ENCODE measurements around the gene SPAG17. TPM values are rescaled to one million over a fixed set of nuclear protein-coding genes. Genes with fewer than 3 reads are reported as not detected.

Gene SPAG17
- total RNA-seq, 6 donors from 2014 or later: 0.26 to 94.3 (median 11.3) TPM

DNA sequence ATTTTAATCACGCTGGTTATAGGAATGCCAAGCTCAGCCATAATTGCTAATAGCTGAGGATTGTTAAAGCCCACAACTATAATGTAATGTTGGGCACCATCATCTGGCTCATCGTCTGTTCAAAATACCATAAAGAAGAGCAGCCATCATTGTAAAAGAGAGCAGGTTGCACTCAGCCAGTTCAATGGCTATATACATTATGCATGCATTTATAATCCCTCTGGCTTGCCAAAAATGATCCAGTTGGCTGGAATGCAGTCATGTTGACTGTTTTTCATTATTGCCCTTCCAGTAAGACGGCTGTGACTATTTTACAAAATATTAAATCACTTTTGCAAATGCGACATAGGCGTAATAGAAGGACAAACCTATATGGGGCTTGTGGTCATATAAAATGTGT is 85.3 kb downstream of the SPAG17 start:
- DNase-seq (no peak), ATAC-seq (ENCODE audit: low FRiP score in 2 of 2) (no peak)
- 88% methylated on average over 5 of the region's 5 CpGs for WGBS, 2 donors
- Histone ChIP-seq H3K4me3 (no peak overlapping the region), H3K36me3 (no peaks in the 10 kb centered on the region), H3K27me3 (no peaks in the 10 kb centered on the region), H3K27ac (no peak overlapping the region), H3K9me3 (no peaks in the 10 kb centered on the region), H3K4me1 (no peaks in the 10 kb centered on the region)
- TF ChIP-seq EP300 (IDR thresholded peaks at IDR 0.05) (no peak), POLR2A (IDR thresholded peaks at IDR 0.05) (no peak), POLR2AphosphoS5 (IDR thresholded peaks at IDR 0.05) (no peak)
- TF ChIP-seq, protein P1, sequence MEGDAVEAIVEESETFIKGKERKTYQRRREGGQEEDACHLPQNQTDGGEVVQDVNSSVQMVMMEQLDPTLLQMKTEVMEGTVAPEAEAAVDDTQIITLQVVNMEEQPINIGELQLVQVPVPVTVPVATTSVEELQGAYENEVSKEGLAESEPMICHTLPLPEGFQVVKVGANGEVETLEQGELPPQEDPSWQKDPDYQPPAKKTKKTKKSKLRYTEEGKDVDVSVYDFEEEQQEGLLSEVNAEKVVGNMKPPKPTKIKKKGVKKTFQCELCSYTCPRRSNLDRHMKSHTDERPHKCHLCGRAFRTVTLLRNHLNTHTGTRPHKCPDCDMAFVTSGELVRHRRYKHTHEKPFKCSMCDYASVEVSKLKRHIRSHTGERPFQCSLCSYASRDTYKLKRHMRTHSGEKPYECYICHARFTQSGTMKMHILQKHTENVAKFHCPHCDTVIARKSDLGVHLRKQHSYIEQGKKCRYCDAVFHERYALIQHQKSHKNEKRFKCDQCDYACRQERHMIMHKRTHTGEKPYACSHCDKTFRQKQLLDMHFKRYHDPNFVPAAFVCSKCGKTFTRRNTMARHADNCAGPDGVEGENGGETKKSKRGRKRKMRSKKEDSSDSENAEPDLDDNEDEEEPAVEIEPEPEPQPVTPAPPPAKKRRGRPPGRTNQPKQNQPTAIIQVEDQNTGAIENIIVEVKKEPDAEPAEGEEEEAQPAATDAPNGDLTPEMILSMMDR (IDR thresholded peaks at IDR 0.05): no peak

DNA sequence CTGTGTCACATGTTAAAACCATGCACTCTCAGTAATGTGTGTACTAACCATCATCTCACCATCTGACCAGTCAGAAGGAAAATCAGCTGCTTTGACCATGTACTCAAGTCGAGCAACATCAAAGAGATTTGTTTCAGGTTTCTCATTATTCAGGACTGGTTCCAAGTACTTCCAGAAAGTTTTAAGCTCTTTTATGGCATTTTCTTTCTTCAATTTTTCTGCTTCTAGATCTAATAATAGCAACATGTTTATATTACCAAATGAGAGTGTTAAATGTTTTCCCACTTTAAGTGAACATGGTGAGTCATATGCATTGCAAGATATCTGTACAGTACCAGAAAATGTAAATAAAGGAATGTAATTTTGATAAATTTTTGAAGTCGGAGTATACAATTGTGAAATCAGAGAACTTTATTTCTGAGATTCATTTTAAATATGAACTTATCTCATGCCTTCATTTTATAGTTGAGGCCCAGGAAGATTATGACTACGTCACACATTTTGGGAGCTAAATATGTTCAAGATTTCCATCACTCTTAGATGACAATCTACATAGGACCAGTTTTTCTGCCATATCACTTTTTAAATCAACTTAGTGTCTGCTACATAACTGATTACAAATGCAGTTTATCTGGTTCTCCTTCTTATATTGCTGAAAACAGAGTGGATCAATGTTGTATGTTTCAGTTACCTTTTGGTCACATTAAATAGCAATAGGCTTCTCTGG is 87.2 kb downstream of the SPAG17 start:
- Histone ChIP-seq H3K36me3 (no peaks in the 10 kb centered on the region), H3K4me1 (no peaks in the 10 kb centered on the region), H3K9me3 (no peaks in the 10 kb centered on the region), H3K27me3 (no peaks in the 10 kb centered on the region), H3K4me3 (no peak overlapping the region), H3K27ac (no peak overlapping the region)
- TF ChIP-seq, protein P1 (IDR thresholded peaks at IDR 0.05): no peak
- TF ChIP-seq EP300 (IDR thresholded peaks at IDR 0.05): no peak
- no peak for TF ChIP-seq POLR2A (IDR thresholded peaks at IDR 0.05)
- no peak for TF ChIP-seq POLR2AphosphoS5 (IDR thresholded peaks at IDR 0.05)
- WGBS, 2 donors: 53 to 58% methylated on average over 3 of the region's 3 CpGs
- no peak for ATAC-seq (ENCODE audit: low FRiP score in 2 of 2)
- DNase-seq: no peak

DNA sequence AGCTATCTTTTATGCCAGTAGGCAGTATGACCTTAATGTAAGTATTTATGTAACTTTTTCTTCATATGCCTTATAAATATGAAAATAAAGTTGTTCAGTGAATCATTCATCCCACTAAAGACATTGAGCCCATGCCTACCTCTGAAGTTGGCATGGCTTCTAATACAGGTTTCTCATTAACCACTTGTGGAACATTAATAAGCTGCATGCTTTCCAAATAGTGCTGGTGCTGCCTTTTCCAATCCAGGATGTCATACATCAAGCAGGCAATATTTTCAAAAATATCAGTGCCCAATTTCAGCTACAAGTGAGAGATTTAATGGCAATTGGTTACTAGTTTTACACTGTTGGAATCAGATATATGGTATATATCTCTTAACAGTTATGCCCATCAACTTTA is 92.0 kb downstream of the SPAG17 start:
- no peak for DNase-seq
- H3K27me3 ChIP-seq: no peaks in the 10 kb centered on the region
- H3K36me3 ChIP-seq: no peaks in the 10 kb centered on the region
- no peak overlapping the region for H3K27ac ChIP-seq
- no peak for ATAC-seq (ENCODE audit: low FRiP score in 2 of 2)
- H3K4me1 ChIP-seq: no peaks in the 10 kb centered on the region
- no peak overlapping the region for H3K4me3 ChIP-seq
- H3K9me3 ChIP-seq: no peaks in the 10 kb centered on the region
- no peak for TF ChIP-seq EP300 (IDR thresholded peaks at IDR 0.05)
- TF ChIP-seq POLR2AphosphoS5 (IDR thresholded peaks at IDR 0.05): no peak
- TF ChIP-seq, protein P1 (IDR thresholded peaks at IDR 0.05): no peak
- no peak for TF ChIP-seq POLR2A (IDR thresholded peaks at IDR 0.05)

DNA sequence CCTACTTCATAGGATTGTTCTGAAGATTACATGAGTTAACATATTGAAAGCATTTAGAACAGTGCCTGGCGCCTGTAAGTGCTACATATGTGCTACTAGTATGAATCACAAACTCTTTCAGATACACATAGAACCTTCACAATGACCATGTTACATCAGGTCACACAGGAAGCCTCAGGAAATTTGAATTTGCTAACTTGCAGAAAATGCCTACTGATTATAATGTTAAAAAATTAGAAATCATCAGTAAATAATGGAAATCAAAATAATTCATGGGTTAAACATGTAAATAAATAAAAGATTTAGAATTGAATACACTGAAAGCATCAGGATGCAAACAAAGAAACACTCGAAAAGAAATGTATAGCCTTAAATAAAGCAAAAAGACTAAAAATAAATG is 94.9 kb downstream of the SPAG17 start:
- H3K4me1 ChIP-seq: no peaks in the 10 kb centered on the region
- DNase-seq (no peak), ATAC-seq (ENCODE audit: low FRiP score in 2 of 2) (no peak)
- WGBS, 2 donors: 90 to 93% methylated on average over 2 of the region's 2 CpGs
- TF ChIP-seq POLR2AphosphoS5 (IDR thresholded peaks at IDR 0.05): no peak
- TF ChIP-seq EP300 (IDR thresholded peaks at IDR 0.05): no peak
- TF ChIP-seq, protein P1 (IDR thresholded peaks at IDR 0.05): no peak
- no peak for TF ChIP-seq POLR2A (IDR thresholded peaks at IDR 0.05)
- H3K4me3 ChIP-seq: no peak overlapping the region
- H3K9me3 ChIP-seq: no peaks in the 10 kb centered on the region
- no peaks in the 10 kb centered on the region for H3K27me3 ChIP-seq
- no peaks in the 10 kb centered on the region for H3K36me3 ChIP-seq
- no peak overlapping the region for H3K27ac ChIP-seq

DNA sequence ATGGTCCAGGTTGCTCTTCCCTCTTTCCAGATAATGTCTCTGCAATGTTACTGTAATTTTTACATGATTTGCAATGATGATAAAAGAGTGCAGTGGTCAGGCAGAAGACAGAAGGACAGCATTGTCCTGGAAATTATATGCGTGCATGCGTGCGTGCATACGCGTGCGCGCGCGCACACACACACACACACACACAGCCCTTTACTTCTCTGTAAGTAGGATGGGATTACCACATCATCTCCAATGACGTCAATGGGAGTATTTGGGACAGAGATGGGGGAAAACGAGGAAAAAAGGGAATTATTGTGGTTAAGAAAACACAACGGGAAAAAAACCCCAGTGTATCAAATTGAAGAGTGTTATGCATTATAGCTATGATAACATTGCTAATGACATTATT is 99.7 kb downstream of the SPAG17 start:
- no peak for TF ChIP-seq EP300 (IDR thresholded peaks at IDR 0.05)
- TF ChIP-seq, protein P1 (IDR thresholded peaks at IDR 0.05): no peak
- no peak for TF ChIP-seq POLR2AphosphoS5 (IDR thresholded peaks at IDR 0.05)
- TF ChIP-seq POLR2A (IDR thresholded peaks at IDR 0.05): no peak
- no peak for ATAC-seq (ENCODE audit: low FRiP score in 2 of 2)
- Histone ChIP-seq H3K36me3 (no peaks in the 10 kb centered on the region), H3K4me1 (no peaks in the 10 kb centered on the region), H3K27me3 (no peaks in the 10 kb centered on the region), H3K27ac (no peak overlapping the region), H3K9me3 (no peaks in the 10 kb centered on the region), H3K4me3 (no peak overlapping the region)
- 89 to 95% methylated on average over 12 of the region's 12 CpGs for WGBS, 2 donors
- DNase-seq: peak in 1 of 2 donors; percentile 56
